Uterus (tissue), 2 donors: Measurements from ENCODE around the gene LRP4.

ENCODE experiments used
- CTCF ChIP-seq, 4 experiments: fragments of 200-600 bp in 2 of 4; fragments of 450-650 bp in 2 of 4; sonication (generic) in 2 of 4; IDR thresholded peaks; one replicate each; pipeline ENCODE4 v1.5.1; 2016 to 2019; ENCODE audit warnings: antibody characterized with exemption in 4 of 4, mild to moderate bottlenecking in 2 of 4, moderate library complexity in 1 of 4
- POLR2A ChIP-seq, 2 donors: fragments of 450-650 bp; IDR thresholded peaks; one replicate each; pipeline ENCODE4 v1.6.1; 2016; ENCODE audit warnings: antibody characterized with exemption in 2 of 2, mild to moderate bottlenecking in 1 of 2, moderate library complexity in 1 of 2

DNA sequence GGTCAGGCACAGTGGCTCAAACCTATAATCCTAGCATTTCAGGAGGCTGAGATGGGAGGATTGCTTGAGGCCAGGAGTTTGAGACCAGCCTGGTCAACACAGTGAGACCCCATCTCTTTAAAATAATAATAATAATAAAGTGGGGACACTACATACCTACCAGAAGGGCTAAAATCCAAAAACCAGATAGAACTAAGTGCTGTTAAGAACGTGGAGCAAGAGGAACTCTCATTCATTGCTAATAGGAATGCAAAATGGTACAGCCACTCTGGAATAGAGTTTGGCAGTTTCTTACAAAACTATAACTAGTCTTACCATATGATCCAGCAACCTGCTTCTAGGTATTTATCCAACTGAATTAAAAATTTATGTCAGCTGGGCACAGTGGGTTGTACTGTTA is 81.9 kb downstream of the LRP4 start:
- no peak for TF ChIP-seq CTCF (IDR thresholded peaks at IDR 0.05)
- TF ChIP-seq POLR2A (IDR thresholded peaks at IDR 0.05): no peak
